Measurements from ENCODE around the gene DNAI4.

- TF ChIP-seq CTCF (IDR thresholded peaks at IDR 0.05) (no peak), EZH2 (IDR thresholded peaks at IDR 0.05; ENCODE audit: borderline replicate concordance, insufficient read depth, low read depth, low read length, poor library complexity, severe bottlenecking) (no peak)
Measured at GRCh38 chr1:66791621-66792610, 132.7 kb downstream of the DNAI4 start.

Data from B cell (primary cell).